Motor neuron (in vitro differentiated cells): ENCODE measurements around the gene RAPGEF5. TPM values are rescaled to one million over a fixed set of nuclear protein-coding genes. Genes with fewer than 3 reads are reported as not detected.

Source experiments
- ATAC-seq, 8 experiments: fragments of 200-7000 bp; cut with Tn5 transposase; replicated peaks in 6 of 8; 2 replicates each; pipeline ENCODE4 v1.8.0; 2021; ENCODE audit warnings: mild to moderate bottlenecking in 8 of 8, moderate library complexity in 8 of 8
- H3K27ac ChIP-seq, 2 donors: fragments of 250-450 bp; sonication (Bioruptor Pico); 2 replicates each; pipeline ENCODE4 v1.9.0; 2021; ENCODE audit warnings: antibody characterized with exemption in 2 of 2, mild to moderate bottlenecking in 2 of 2, moderate library complexity in 1 of 2
- H3K4me1 ChIP-seq, 2 donors: fragments of 250-450 bp; sonication (Bioruptor Pico); replicated peaks in 1 of 2; 2 replicates each; pipeline ENCODE4 v1.6.1; 2021; ENCODE audit warnings: antibody characterized with exemption in 2 of 2, mild to moderate bottlenecking in 2 of 2, moderate library complexity in 1 of 2
- H3K4me3 ChIP-seq, 5 donors: fragments of 250-450 bp; sonication (Bioruptor Pico); 2 replicates each; pipeline ENCODE4 v1.9.0; 2021; ENCODE audit warnings: antibody characterized with exemption in 5 of 5, mild to moderate bottlenecking in 5 of 5, moderate library complexity in 4 of 5
- WGBS, 10 experiments: fragments of 450-650 bp; shearing (Covaris generic); methylation state at CpG; one replicate each; pipeline ENCODE4 v1.0.0; 2022; 5-methylcytosine and 5-hydroxymethylcytosine counted together
- in situ Hi-C, 9 experiments: fragments of 400-800 bp; cut with MboI; loops; one replicate each; pipeline ENCODE4 v1.15.0; 2021; ENCODE audit warnings: low sequenced_read_pairs in 9 of 9, low pct_unique_long_range_greater_than_20kb in 2 of 9; ENCODE audit not compliant: unreplicated experiment in 9 of 9
- total RNA-seq, 8 experiments: library from RNA; unstranded; fragments of 300-600 nt; gene quantifications; 2 replicates each; pipeline versions ENCODE4 v1.2.3 to v1.2.4, GENCODE V29; 2022

The RAPGEF5 gene
- total RNA-seq, 8 experiments from 2014 or later: 4.6 to 22.2 (median 14.2) TPM

DNA sequence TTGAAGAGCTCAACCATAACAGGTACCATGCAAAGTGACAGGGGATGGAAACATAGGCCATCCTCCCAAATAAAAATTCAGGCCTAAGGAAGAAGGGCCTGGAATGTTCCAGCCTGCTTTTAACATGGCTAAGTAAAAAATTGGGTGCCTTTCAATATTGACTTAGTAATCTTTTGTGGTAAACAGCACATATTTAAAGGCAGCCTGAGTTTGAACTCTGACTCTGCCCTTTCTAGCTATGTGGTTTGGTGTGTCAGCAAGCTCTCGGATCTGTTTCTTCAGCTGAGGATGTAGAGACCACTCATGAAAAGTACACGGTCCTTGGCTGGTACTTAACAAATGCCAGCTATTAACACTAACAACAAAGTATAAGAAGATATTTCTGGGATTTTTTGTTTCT, 219.5 kb downstream of the RAPGEF5 start:
- Histone ChIP-seq H3K4me3 (no peak overlapping the region), H3K4me1 (peaks cover 30 to 32% of the 10 kb centered on the region in 2 donors), H3K27ac (no peak overlapping the region)
- in situ Hi-C loops: no loop called here
- WGBS, 10 experiments: 39 to 100% (median 88%) methylated on average over 1 to 2 of the region's 2 CpGs; no CpG with 5 or more reads in 2 of the 10 experiments
- no peak for ATAC-seq

- Histone ChIP-seq H3K4me1 (peaks cover 28 to 30% of the 10 kb centered on the region in 2 donors), H3K27ac (no peak overlapping the region), H3K4me3 (no peak overlapping the region)
- in situ Hi-C loops: no loop called here
- 53 to 100% (median 100%) methylated on average over 2 of the region's 2 CpGs; no CpG with 5 or more reads in 2 of the 10 experiments for WGBS, 10 experiments
- no peak for ATAC-seq
Measured at GRCh38 chr7:22137026-22137425, 219.9 kb downstream of the RAPGEF5 start.

GRCh38 chr7:22129819-22130580, 227.0 kb downstream of the RAPGEF5 start:
- ATAC-seq: peak in 1 of 8 experiments; percentile 44
- WGBS, 10 experiments: 0 to 100% (median 26%) methylated on average over 1 to 3 of the region's 4 CpGs; no CpG with 5 or more reads in 2 of the 10 experiments
- no peak overlapping the region for H3K4me3 ChIP-seq
- no peak overlapping the region for H3K27ac ChIP-seq
- in situ Hi-C loops: no loop called here
- H3K4me1 ChIP-seq: peaks cover 4 to 12% of the 10 kb centered on the region in 2 donors

DNA sequence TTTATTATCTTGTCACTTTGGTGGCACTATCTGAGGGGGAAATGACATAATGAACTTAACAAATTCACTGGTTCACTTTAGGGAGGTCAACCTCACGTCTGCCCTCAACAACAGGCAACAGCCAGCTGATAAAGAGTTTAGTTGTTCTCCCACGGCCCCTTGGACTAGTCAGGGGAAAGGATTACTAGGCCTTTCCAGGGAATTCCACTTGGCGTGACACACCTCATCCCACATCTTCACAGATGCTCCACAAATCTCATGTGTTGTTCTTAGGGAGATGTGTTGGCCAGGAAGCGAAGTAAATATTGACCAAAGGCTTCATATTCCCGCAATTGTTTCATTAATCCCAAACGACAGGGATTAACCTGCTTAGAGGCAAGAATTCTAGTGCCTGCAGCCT, 227.8 kb downstream of the RAPGEF5 start:
- H3K4me1 ChIP-seq: peaks cover 4 to 15% of the 10 kb centered on the region in 2 donors
- WGBS, 10 experiments: 0 to 83% (median 69%) methylated on average over 1 to 4 of the region's 6 CpGs; no CpG with 5 or more reads in 3 of the 10 experiments
- H3K27ac ChIP-seq: no peak overlapping the region
- H3K4me3 ChIP-seq: no peak overlapping the region
- no peak for ATAC-seq
- in situ Hi-C loops: no loop called here

DNA sequence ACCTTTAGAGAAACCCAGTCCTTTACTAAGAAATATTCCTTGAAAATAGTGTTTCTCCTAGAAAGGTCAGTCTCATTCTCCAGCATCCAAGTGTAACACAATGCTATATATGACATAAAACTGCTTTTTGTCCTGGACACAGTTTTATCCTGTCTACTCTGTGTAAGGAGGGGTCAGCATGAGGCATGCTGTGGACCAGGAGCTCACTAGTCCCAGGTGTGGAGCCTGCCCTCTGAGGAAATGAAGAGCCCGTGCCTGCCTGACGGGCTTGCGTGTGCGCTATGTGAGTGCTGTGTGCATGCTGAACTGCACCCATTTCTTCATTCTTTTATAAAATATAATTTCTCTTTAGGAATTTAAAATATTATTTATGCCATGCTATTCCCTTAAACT, 228.4 kb downstream of the RAPGEF5 start:
- no peak overlapping the region for H3K4me3 ChIP-seq
- no peak overlapping the region for H3K27ac ChIP-seq
- 91 to 100% (median 97%) methylated on average over 1 to 4 of the region's 4 CpGs; no CpG with 5 or more reads in 5 of the 10 experiments for WGBS, 10 experiments
- no peak for ATAC-seq
- in situ Hi-C loops: no loop called here
- peaks cover 4 to 15% of the 10 kb centered on the region in 2 donors for H3K4me1 ChIP-seq

GRCh38 chr7:22127835-22128527, 229.0 kb downstream of the RAPGEF5 start:
- ATAC-seq: peak in 2 of 8 experiments; percentile 20 to 66
- Histone ChIP-seq H3K4me1 (peaks cover 4 to 15% of the 10 kb centered on the region in 2 donors), H3K4me3 (no peak overlapping the region), H3K27ac (no peak overlapping the region)
- WGBS, 10 experiments: 25 to 100% (median 86%) methylated on average over 2 to 6 of the region's 6 CpGs
- in situ Hi-C loops: no loop called here

GRCh38 chr7:22125436-22125835, 231.5 kb downstream of the RAPGEF5 start:
- 55 to 100% (median 78%) methylated on average over 2 to 6 of the region's 6 CpGs; no CpG with 5 or more reads in 4 of the 10 experiments for WGBS, 10 experiments
- in situ Hi-C loops: no loop called here
- H3K4me3 ChIP-seq: no peak overlapping the region
- H3K4me1 ChIP-seq: peaks cover 4 to 15% of the 10 kb centered on the region in 2 donors
- no peak overlapping the region for H3K27ac ChIP-seq
- no peak for ATAC-seq

DNA sequence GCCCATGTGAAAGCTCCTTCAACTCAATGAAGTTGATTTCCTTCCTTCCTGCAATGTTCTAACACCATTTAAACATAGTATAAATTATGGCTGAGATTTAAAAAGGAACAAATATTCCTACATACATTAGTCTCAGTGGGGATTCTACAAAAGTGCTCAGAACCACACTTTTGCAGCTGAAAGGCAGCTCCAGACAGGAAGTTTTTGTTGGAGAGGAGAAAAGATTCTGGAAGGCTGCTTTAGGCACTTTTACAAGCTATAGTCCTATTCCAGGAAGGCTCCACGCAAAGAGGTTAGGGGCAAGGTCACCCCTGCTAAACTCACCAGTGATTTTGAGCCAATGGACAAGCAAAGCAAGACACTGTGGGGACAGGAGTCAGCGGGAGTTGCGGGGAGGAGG, 232.0 kb downstream of the RAPGEF5 start:
- Histone ChIP-seq H3K4me1 (peaks cover 2 to 10% of the 10 kb centered on the region in 2 donors), H3K4me3 (no peak overlapping the region), H3K27ac (no peak overlapping the region)
- in situ Hi-C loops: loop anchor here in 2 of 9 experiments (25.0 kb wide), 2 partner anchors 137 to 162 kb away; no protein-coding TSS in a partner anchor
- no peak for ATAC-seq
- 33 to 100% (median 76%) methylated on average over 1 to 3 of the region's 3 CpGs; no CpG with 5 or more reads in 2 of the 10 experiments for WGBS, 10 experiments

GRCh38 chr7:22123139-22123538, 233.8 kb downstream of the RAPGEF5 start:
- in situ Hi-C loops: loop anchor here in 2 of 9 experiments (25.0 kb wide), 2 partner anchors 139 to 164 kb away; no protein-coding TSS in a partner anchor
- no peak for ATAC-seq
- Histone ChIP-seq H3K27ac (no peak overlapping the region), H3K4me1 (peaks cover 0 to 5% of the 10 kb centered on the region in 2 donors), H3K4me3 (no peak overlapping the region)
- WGBS, 10 experiments: 20 to 90% (median 75%) methylated on average over 1 to 5 of the region's 5 CpGs; no CpG with 5 or more reads in 3 of the 10 experiments

DNA sequence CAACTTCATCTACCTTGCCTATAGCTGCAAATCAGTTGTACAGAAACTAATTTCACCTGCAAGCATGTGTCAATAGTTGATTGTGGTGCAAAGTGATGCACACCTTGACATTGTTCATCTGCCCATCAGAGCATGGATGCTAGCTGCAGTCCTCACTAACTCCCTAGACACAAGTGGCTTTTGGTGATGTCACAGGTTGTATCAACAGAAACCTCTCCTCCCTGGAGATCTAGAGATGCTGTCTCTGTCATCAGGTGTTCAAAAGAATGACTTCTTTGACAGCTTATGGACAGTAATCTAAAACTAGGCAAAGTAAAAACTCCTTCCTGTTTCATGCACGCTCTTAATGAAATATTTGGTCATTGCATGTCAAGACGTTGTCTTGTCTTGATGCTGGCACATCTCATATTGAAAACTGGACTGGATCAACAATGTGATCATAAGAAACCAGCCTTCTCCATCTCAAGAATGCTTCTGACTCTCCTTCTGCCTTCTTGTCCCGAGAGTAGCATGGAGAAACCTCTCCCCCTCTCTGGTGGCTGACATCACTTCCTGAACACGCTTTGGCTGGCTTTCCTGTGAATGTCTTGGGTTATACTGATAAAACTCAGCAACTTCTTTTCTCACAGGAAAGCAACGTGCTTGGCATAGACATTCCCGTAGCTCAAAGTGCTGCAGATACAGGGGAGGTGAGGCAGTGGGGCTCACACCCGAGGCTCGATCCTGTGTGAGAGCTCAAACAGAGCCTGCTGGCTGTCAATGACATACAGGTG, 235.1 kb downstream of the RAPGEF5 start:
- no peak for ATAC-seq
- no peak overlapping the region for H3K4me3 ChIP-seq
- WGBS, 10 experiments: 45 to 100% (median 93%) methylated on average over 1 to 7 of the region's 8 CpGs; no CpG with 5 or more reads in 1 of the 10 experiments
- in situ Hi-C loops: loop anchor here in 2 of 9 experiments (25.0 kb wide), 2 partner anchors 140 to 165 kb away; no protein-coding TSS in a partner anchor
- peaks cover 0 to 5% of the 10 kb centered on the region in 2 donors for H3K4me1 ChIP-seq
- H3K27ac ChIP-seq: no peak overlapping the region

GRCh38 chr7:22120391-22121053, 236.4 kb downstream of the RAPGEF5 start:
- in situ Hi-C loops: loop anchor here in 2 of 9 experiments (25.0 kb wide), 2 partner anchors 142 to 167 kb away; no protein-coding TSS in a partner anchor
- no peak for ATAC-seq
- H3K27ac ChIP-seq: no peak overlapping the region
- WGBS, 10 experiments: 57 to 100% (median 70%) methylated on average over 1 to 8 of the region's 8 CpGs; no CpG with 5 or more reads in 2 of the 10 experiments
- peaks cover 0 to 5% of the 10 kb centered on the region in 2 donors for H3K4me1 ChIP-seq
- no peak overlapping the region for H3K4me3 ChIP-seq

GRCh38 chr7:22117222-22117621, 239.7 kb downstream of the RAPGEF5 start:
- Histone ChIP-seq H3K4me1 (peaks cover 0 to 2% of the 10 kb centered on the region in 2 donors), H3K27ac (no peak overlapping the region), H3K4me3 (no peak overlapping the region)
- 60 to 100% (median 95%) methylated on average over 1 to 5 of the region's 6 CpGs; no CpG with 5 or more reads in 3 of the 10 experiments for WGBS, 10 experiments
- in situ Hi-C loops: loop anchor here in 4 of 9 experiments (10.0 to 25.0 kb wide), 4 partner anchors 145 to 368 kb away; no protein-coding TSS in a partner anchor
- no peak for ATAC-seq
